B cell (primary cell): ENCODE measurements around the gene FRG2.
"Not testable (repeated sequence)": the region's sequence is repeated elsewhere in the genome, so short reads cannot be mapped to it uniquely, and the experiment has no call there.

ENCODE experiments used
- CTCF ChIP-seq: fragments of 200-600 bp; IDR thresholded peaks from one replicate; pipeline ENCODE4 v1.8.0; 2022; ENCODE audit warnings: antibody characterized with exemption, mild to moderate bottlenecking
- EZH2 ChIP-seq: IDR thresholded peaks from 2 replicates; pipeline ENCODE4 v1.6.1; 2012; ENCODE audit warnings: borderline replicate concordance, low read depth, mild to moderate bottlenecking, moderate library complexity, low read length; ENCODE audit not compliant: insufficient read depth, poor library complexity, severe bottlenecking

- TF ChIP-seq EZH2, CTCF: not testable (repeated sequence)
Measured at GRCh38 chr4:190047627-190048026, 20.6 kb upstream of the FRG2 start.
